ENCODE data around the gene ARHGAP12. TPM values are rescaled to one million over a fixed set of nuclear protein-coding genes. Genes with fewer than 3 reads are reported as not detected.

ARHGAP12 gene
- total RNA-seq, 2 experiments from 2014 or later, result 11.8 to 14.5 TPM

DNA sequence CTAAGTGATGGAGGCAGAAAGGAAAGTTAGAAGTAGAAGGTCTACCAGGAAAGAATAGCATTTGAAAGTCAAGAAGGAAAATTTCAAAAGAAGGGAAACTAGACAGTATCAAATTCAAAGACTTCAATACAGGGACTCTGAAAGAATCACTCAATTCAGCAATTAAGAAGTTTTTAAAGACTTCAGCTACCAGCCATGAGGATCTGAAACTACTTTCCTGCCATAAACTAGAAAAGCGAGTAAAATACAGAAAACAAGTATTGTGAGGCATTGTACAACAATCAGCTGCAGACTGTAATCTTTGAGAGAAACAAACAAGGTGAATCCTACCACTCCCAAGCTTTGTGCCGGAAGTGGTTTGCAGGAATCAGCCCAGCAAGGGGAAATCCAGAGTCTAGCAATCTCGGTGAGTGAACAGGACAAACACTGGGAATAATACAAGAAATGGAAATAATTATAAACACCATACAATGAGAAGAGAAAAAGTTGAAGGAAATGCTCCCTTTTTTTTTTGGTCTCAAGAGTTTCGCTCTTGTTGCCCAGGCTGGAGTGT, 62.4 kb downstream of the ARHGAP12 start:
- Histone ChIP-seq H3K9me3 (ENCODE audit: low read length) (no peaks in the 10 kb centered on the region), H4K20me1 (ENCODE audit: insufficient read depth, low read length) (no peaks in the 10 kb centered on the region; the same call in 1 of the 2 replicates), H3K79me2 (ENCODE audit: insufficient read depth, low read depth, low read length) (peaks cover 5% of the 10 kb centered on the region; the same call in 1 of the 2 replicates), H3K9me2 (ENCODE audit: insufficient read depth, low read length) (no peaks in the 10 kb centered on the region), H3K4me2 (ENCODE audit: low read length) (no peak overlapping the region), H3K36me3 (ENCODE audit: insufficient read depth, low read length) (no peaks in the 10 kb centered on the region), H3K4me3 (ENCODE audit: low read depth, low read length, poor library complexity, severe bottlenecking) (no peak overlapping the region), H3K4me1 (ENCODE audit: insufficient read depth, low read length, poor library complexity, severe bottlenecking) (peaks cover 7% of the 10 kb centered on the region), H2AFZ (ENCODE audit: low read length) (no peak overlapping the region), H3K27ac (ENCODE audit: low read depth, low read length, poor library complexity, severe bottlenecking) (no peak overlapping the region)
- POLR2A ChIA-PET, result no interaction called here
- TF ChIP-seq EZH2phosphoT487 (IDR thresholded peaks at IDR 0.05; ENCODE audit: borderline replicate concordance, low read depth, low read length), result no peak
- TF ChIP-seq, protein P1, sequence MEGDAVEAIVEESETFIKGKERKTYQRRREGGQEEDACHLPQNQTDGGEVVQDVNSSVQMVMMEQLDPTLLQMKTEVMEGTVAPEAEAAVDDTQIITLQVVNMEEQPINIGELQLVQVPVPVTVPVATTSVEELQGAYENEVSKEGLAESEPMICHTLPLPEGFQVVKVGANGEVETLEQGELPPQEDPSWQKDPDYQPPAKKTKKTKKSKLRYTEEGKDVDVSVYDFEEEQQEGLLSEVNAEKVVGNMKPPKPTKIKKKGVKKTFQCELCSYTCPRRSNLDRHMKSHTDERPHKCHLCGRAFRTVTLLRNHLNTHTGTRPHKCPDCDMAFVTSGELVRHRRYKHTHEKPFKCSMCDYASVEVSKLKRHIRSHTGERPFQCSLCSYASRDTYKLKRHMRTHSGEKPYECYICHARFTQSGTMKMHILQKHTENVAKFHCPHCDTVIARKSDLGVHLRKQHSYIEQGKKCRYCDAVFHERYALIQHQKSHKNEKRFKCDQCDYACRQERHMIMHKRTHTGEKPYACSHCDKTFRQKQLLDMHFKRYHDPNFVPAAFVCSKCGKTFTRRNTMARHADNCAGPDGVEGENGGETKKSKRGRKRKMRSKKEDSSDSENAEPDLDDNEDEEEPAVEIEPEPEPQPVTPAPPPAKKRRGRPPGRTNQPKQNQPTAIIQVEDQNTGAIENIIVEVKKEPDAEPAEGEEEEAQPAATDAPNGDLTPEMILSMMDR (conservative IDR thresholded peaks at IDR 0.05; ENCODE audit: low read length), result no peak
- no TSS peak for BruUV-seq (replicated peaks)
- intact Hi-C loops (cut with micrococcal nuclease; ENCODE audit: unreplicated experiment), result no loop called here
- CTCF ChIA-PET (ENCODE audit: unreplicated experiment), result no interaction called here
- peak; percentile 1 for DNase-seq (ENCODE audit: low spot score)

DNA sequence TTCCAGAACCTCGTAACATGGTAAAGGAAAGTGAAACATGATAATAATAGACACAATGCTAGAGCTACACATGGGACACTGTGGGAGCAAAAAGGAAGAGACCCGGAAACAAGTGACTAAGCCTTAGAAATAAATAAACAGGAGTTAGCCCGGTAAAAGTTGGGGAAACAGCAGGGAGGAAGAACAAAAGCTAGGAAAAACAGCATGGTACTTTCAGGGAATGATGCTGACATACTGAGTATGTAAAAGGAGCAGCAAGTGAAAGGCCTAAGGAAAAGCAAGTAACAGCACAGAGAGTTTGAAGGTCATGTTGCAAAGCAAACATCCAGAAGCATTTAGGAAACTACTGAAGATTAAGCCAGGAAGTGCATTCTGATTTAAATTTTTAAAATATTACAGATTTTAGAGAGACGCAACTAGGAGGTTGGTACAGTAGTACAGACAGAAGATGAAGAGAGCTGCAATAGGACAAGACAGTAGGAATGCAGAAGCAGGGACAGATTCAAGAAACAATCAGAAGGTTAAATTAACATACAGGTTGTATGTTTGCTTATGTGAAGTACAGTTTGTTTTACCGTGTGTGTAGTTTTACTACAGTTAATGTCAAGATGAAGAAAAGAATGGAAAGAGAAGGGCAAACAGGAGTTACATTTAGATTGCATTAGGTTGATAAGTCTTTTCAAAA, 63.7 kb downstream of the ARHGAP12 start:
- H3K4me1 ChIP-seq (ENCODE audit: insufficient read depth, low read length, poor library complexity, severe bottlenecking), result peaks cover 7% of the 10 kb centered on the region
- H3K4me3 ChIP-seq (ENCODE audit: low read depth, low read length, poor library complexity, severe bottlenecking), result no peak overlapping the region
- CTCF ChIA-PET (ENCODE audit: unreplicated experiment), result no interaction called here
- TF ChIP-seq, protein P1 (conservative IDR thresholded peaks at IDR 0.05; ENCODE audit: low read length), result no peak
- no peak for TF ChIP-seq EZH2phosphoT487 (IDR thresholded peaks at IDR 0.05; ENCODE audit: borderline replicate concordance, low read depth, low read length)
- DNase-seq (ENCODE audit: low spot score), result no peak
- no peaks in the 10 kb centered on the region; the same call in 1 of the 2 replicates for H4K20me1 ChIP-seq (ENCODE audit: insufficient read depth, low read length)
- H3K4me2 ChIP-seq (ENCODE audit: low read length), result no peak overlapping the region
- POLR2A ChIA-PET, result no interaction called here
- no peaks in the 10 kb centered on the region for H3K9me3 ChIP-seq (ENCODE audit: low read length)
- H3K36me3 ChIP-seq (ENCODE audit: insufficient read depth, low read length), result peaks cover 5% of the 10 kb centered on the region; the same call in 1 of the 2 replicates
- intact Hi-C loops (cut with micrococcal nuclease; ENCODE audit: unreplicated experiment), result no loop called here
- no peak overlapping the region for H3K27ac ChIP-seq (ENCODE audit: low read depth, low read length, poor library complexity, severe bottlenecking)
- no peaks in the 10 kb centered on the region for H3K9me2 ChIP-seq (ENCODE audit: insufficient read depth, low read length)
- peaks cover 5% of the 10 kb centered on the region; the same call in 1 of the 2 replicates for H3K79me2 ChIP-seq (ENCODE audit: insufficient read depth, low read depth, low read length)
- BruUV-seq (replicated peaks), result no TSS peak
- H2AFZ ChIP-seq (ENCODE audit: low read length), result no peak overlapping the region

DNA sequence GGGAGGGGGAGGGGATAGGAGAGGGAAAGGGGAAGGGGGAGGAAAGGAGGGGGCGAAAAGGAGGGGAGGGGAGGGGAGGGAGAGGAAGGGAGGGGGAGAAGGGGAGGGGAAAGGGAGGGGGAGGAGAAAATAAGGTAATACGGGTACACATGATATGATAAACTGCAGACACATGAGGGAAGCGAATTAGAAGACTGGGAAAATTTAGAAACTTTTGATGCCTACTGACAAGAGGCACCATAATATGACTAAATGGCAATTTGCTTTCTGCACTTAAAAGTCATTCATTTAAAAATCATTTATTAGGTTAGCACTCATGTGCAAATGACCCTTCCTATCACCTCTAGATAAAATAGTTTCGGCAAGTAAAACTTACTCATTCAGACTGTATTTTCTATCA, 73.6 kb downstream of the ARHGAP12 start:
- Histone ChIP-seq H3K4me1 (ENCODE audit: insufficient read depth, low read length, poor library complexity, severe bottlenecking) (no peaks in the 10 kb centered on the region), H4K20me1 (ENCODE audit: insufficient read depth, low read length) (no peaks in the 10 kb centered on the region), H3K27ac (ENCODE audit: low read depth, low read length, poor library complexity, severe bottlenecking) (no peak overlapping the region), H3K9me2 (ENCODE audit: insufficient read depth, low read length) (no peaks in the 10 kb centered on the region), H3K36me3 (ENCODE audit: insufficient read depth, low read length) (peaks cover 10% of the 10 kb centered on the region; the same call in 1 of the 2 replicates), H3K79me2 (ENCODE audit: insufficient read depth, low read depth, low read length) (no peaks in the 10 kb centered on the region), H2AFZ (ENCODE audit: low read length) (no peak overlapping the region), H3K9me3 (ENCODE audit: low read length) (no peaks in the 10 kb centered on the region), H3K4me2 (ENCODE audit: low read length) (no peak overlapping the region), H3K4me3 (ENCODE audit: low read depth, low read length, poor library complexity, severe bottlenecking) (no peak overlapping the region)
- BruUV-seq (replicated peaks), result no TSS peak
- intact Hi-C loops (cut with micrococcal nuclease; ENCODE audit: unreplicated experiment), result no loop called here
- POLR2A ChIA-PET, result interaction anchor here (0.6 kb wide), 2 partner anchors 12 to 41 kb away, joined by 3 read pairs; no protein-coding TSS in a partner anchor
- TF ChIP-seq, protein P1 (conservative IDR thresholded peaks at IDR 0.05; ENCODE audit: low read length), result no peak
- DNase-seq (ENCODE audit: low spot score), result no peak
- CTCF ChIA-PET (ENCODE audit: unreplicated experiment), result no interaction called here

Measured in OCI-LY7 (cell line).